ENCODE data around the gene AP5S1.

DNA sequence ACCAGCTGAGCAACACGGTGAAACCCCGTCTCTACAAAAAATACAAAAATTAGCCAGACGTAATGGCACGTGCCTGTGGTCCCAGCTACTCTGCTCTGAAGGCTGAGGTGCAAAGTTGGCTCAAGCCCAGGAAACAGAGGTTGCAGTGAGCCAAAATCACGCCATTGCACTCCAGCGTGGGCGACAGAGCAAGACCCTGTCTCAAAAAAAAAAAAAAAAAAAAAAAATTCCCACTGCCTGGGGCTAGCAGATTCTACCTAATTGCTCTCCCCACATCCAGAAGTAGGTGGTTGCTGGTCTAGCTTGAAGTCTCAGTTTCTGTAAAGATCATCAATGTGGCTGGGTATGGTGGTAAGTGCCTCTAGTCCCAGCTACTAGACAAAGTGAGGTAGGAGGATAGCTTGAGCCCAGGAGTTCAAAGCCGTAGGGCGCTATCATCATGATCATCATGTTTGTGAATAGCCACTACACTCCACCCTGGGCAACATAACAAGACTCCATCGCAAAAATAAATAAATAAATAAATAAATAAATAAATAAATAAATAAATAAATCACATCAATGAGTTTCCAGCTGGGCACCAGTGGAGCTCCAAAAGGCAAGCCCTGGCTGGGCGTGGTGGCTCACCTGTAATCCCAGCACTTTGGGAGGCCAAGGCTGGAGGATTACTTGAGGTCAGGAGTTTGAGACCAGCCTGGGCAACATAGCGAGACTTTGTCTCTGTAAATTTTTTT lies 6.3 kb upstream of the AP5S1 start:
- TF ChIP-seq, protein P1, sequence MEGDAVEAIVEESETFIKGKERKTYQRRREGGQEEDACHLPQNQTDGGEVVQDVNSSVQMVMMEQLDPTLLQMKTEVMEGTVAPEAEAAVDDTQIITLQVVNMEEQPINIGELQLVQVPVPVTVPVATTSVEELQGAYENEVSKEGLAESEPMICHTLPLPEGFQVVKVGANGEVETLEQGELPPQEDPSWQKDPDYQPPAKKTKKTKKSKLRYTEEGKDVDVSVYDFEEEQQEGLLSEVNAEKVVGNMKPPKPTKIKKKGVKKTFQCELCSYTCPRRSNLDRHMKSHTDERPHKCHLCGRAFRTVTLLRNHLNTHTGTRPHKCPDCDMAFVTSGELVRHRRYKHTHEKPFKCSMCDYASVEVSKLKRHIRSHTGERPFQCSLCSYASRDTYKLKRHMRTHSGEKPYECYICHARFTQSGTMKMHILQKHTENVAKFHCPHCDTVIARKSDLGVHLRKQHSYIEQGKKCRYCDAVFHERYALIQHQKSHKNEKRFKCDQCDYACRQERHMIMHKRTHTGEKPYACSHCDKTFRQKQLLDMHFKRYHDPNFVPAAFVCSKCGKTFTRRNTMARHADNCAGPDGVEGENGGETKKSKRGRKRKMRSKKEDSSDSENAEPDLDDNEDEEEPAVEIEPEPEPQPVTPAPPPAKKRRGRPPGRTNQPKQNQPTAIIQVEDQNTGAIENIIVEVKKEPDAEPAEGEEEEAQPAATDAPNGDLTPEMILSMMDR (IDR thresholded peaks at IDR 0.05; ENCODE audit: insufficient read depth, low read length): no peak
- TF ChIP-seq, protein P2, sequence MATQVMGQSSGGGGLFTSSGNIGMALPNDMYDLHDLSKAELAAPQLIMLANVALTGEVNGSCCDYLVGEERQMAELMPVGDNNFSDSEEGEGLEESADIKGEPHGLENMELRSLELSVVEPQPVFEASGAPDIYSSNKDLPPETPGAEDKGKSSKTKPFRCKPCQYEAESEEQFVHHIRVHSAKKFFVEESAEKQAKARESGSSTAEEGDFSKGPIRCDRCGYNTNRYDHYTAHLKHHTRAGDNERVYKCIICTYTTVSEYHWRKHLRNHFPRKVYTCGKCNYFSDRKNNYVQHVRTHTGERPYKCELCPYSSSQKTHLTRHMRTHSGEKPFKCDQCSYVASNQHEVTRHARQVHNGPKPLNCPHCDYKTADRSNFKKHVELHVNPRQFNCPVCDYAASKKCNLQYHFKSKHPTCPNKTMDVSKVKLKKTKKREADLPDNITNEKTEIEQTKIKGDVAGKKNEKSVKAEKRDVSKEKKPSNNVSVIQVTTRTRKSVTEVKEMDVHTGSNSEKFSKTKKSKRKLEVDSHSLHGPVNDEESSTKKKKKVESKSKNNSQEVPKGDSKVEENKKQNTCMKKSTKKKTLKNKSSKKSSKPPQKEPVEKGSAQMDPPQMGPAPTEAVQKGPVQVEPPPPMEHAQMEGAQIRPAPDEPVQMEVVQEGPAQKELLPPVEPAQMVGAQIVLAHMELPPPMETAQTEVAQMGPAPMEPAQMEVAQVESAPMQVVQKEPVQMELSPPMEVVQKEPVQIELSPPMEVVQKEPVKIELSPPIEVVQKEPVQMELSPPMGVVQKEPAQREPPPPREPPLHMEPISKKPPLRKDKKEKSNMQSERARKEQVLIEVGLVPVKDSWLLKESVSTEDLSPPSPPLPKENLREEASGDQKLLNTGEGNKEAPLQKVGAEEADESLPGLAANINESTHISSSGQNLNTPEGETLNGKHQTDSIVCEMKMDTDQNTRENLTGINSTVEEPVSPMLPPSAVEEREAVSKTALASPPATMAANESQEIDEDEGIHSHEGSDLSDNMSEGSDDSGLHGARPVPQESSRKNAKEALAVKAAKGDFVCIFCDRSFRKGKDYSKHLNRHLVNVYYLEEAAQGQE (IDR thresholded peaks at IDR 0.05; ENCODE audit: insufficient replicate concordance, low read depth): no peak
- TF ChIP-seq GABPA (IDR thresholded peaks at IDR 0.05; ENCODE audit: low read depth): no peak
- TF ChIP-seq POLR2AphosphoS5 (IDR thresholded peaks at IDR 0.05; ENCODE audit: low read depth): no peak
- TF ChIP-seq SPI1 (IDR thresholded peaks at IDR 0.05; ENCODE audit: borderline replicate concordance, low read depth): no peak

All from HL-60 (cell line).